Measurements from ENCODE around the gene TALDO1.

Gene TALDO1
- total RNA-seq: 26.1 to 39.9 (median 32.9) reads per million in 3 donors

- H3K27ac ChIP-seq (ENCODE audit: insufficient read depth, low read length, poor library complexity, severe bottlenecking): peak within 1 kb of the TSS; percentile 66
- peak; percentile 67 to 78 (median 73) for DNase-seq
- H3K4me3 ChIP-seq (ENCODE audit: insufficient read depth, low read depth, low read length, poor library complexity, severe bottlenecking): peak within 1 kb of the TSS; percentile 87
- H3K27me3 ChIP-seq (replicated peaks; ENCODE audit: control insufficient read depth, insufficient read depth, low read length, poor library complexity, severe bottlenecking): no peaks in the 10 kb centered on the region
- H3K9me3 ChIP-seq (ENCODE audit: control insufficient read depth, low read length): no peaks in the 10 kb centered on the region
- peaks cover 14% of the 10 kb centered on the region for H3K4me1 ChIP-seq (ENCODE audit: control insufficient read depth, insufficient read depth, low read length, poor library complexity, severe bottlenecking)
- H3K36me3 ChIP-seq (ENCODE audit: control insufficient read depth, insufficient read depth, low read length): peaks cover 3% of the 10 kb centered on the region
These were observed at the start of gene TALDO1 for GRCh38 chr11:747158-748006. TSS of gene TALDO1 (plus strand) at chr11:747464. CDS start at chr11:747482, 18 bp downstream.

- no peak overlapping the region for H3K4me3 ChIP-seq (ENCODE audit: insufficient read depth, low read depth, low read length, poor library complexity, severe bottlenecking)
- no peaks in the 10 kb centered on the region for H3K27me3 ChIP-seq (replicated peaks; ENCODE audit: control insufficient read depth, insufficient read depth, low read length, poor library complexity, severe bottlenecking)
- no peaks in the 10 kb centered on the region for H3K9me3 ChIP-seq (ENCODE audit: control insufficient read depth, low read length)
- H3K4me1 ChIP-seq (ENCODE audit: control insufficient read depth, insufficient read depth, low read length, poor library complexity, severe bottlenecking): peaks cover 21% of the 10 kb centered on the region
- H3K27ac ChIP-seq (ENCODE audit: insufficient read depth, low read length, poor library complexity, severe bottlenecking): no peak overlapping the region
- H3K36me3 ChIP-seq (ENCODE audit: control insufficient read depth, insufficient read depth, low read length): no peaks in the 10 kb centered on the region
- DNase-seq: no peak
These were observed 49.4 kb upstream of the TALDO1 start for GRCh38 chr11:697811-698311.

GRCh38 chr11:698493-699115, 48.7 kb upstream of the TALDO1 start:
- Histone ChIP-seq H3K27ac (ENCODE audit: insufficient read depth, low read length, poor library complexity, severe bottlenecking) (peak overlapping the region; percentile 11), H3K36me3 (ENCODE audit: control insufficient read depth, insufficient read depth, low read length) (no peaks in the 10 kb centered on the region), H3K27me3 (replicated peaks; ENCODE audit: control insufficient read depth, insufficient read depth, low read length, poor library complexity, severe bottlenecking) (no peaks in the 10 kb centered on the region), H3K9me3 (ENCODE audit: control insufficient read depth, low read length) (no peaks in the 10 kb centered on the region), H3K4me1 (ENCODE audit: control insufficient read depth, insufficient read depth, low read length, poor library complexity, severe bottlenecking) (peaks cover 16% of the 10 kb centered on the region), H3K4me3 (ENCODE audit: insufficient read depth, low read depth, low read length, poor library complexity, severe bottlenecking) (no peak overlapping the region)
- DNase-seq: no peak

GRCh38 chr11:699116-699508, 48.2 kb upstream of the TALDO1 start:
- Histone ChIP-seq H3K4me3 (ENCODE audit: insufficient read depth, low read depth, low read length, poor library complexity, severe bottlenecking) (no peak overlapping the region), H3K27me3 (replicated peaks; ENCODE audit: control insufficient read depth, insufficient read depth, low read length, poor library complexity, severe bottlenecking) (no peaks in the 10 kb centered on the region), H3K27ac (ENCODE audit: insufficient read depth, low read length, poor library complexity, severe bottlenecking) (no peak overlapping the region), H3K36me3 (ENCODE audit: control insufficient read depth, insufficient read depth, low read length) (no peaks in the 10 kb centered on the region), H3K9me3 (ENCODE audit: control insufficient read depth, low read length) (no peaks in the 10 kb centered on the region), H3K4me1 (ENCODE audit: control insufficient read depth, insufficient read depth, low read length, poor library complexity, severe bottlenecking) (peaks cover 10% of the 10 kb centered on the region)
- no peak for DNase-seq

- no peak overlapping the region for H3K4me3 ChIP-seq (ENCODE audit: insufficient read depth, low read depth, low read length, poor library complexity, severe bottlenecking)
- no peak overlapping the region for H3K27ac ChIP-seq (ENCODE audit: insufficient read depth, low read length, poor library complexity, severe bottlenecking)
- no peaks in the 10 kb centered on the region for H3K27me3 ChIP-seq (replicated peaks; ENCODE audit: control insufficient read depth, insufficient read depth, low read length, poor library complexity, severe bottlenecking)
- no peaks in the 10 kb centered on the region for H3K36me3 ChIP-seq (ENCODE audit: control insufficient read depth, insufficient read depth, low read length)
- no peak for DNase-seq
- H3K4me1 ChIP-seq (ENCODE audit: control insufficient read depth, insufficient read depth, low read length, poor library complexity, severe bottlenecking): peaks cover 9% of the 10 kb centered on the region
- H3K9me3 ChIP-seq (ENCODE audit: control insufficient read depth, low read length): no peaks in the 10 kb centered on the region
These were observed 47.5 kb upstream of the TALDO1 start for GRCh38 chr11:699753-700152.

- no peak overlapping the region for H3K27ac ChIP-seq (ENCODE audit: insufficient read depth, low read length, poor library complexity, severe bottlenecking)
- H3K4me3 ChIP-seq (ENCODE audit: insufficient read depth, low read depth, low read length, poor library complexity, severe bottlenecking): no peak overlapping the region
- no peak for DNase-seq
- H3K4me1 ChIP-seq (ENCODE audit: control insufficient read depth, insufficient read depth, low read length, poor library complexity, severe bottlenecking): peaks cover 14% of the 10 kb centered on the region
- no peaks in the 10 kb centered on the region for H3K9me3 ChIP-seq (ENCODE audit: control insufficient read depth, low read length)
- no peaks in the 10 kb centered on the region for H3K36me3 ChIP-seq (ENCODE audit: control insufficient read depth, insufficient read depth, low read length)
- peaks cover 9% of the 10 kb centered on the region for H3K27me3 ChIP-seq (replicated peaks; ENCODE audit: control insufficient read depth, insufficient read depth, low read length, poor library complexity, severe bottlenecking)
These were observed 45.4 kb upstream of the TALDO1 start for GRCh38 chr11:701741-702461.

- Histone ChIP-seq H3K36me3 (ENCODE audit: control insufficient read depth, insufficient read depth, low read length) (no peaks in the 10 kb centered on the region), H3K4me3 (ENCODE audit: insufficient read depth, low read depth, low read length, poor library complexity, severe bottlenecking) (no peak overlapping the region), H3K27me3 (replicated peaks; ENCODE audit: control insufficient read depth, insufficient read depth, low read length, poor library complexity, severe bottlenecking) (peaks cover 16% of the 10 kb centered on the region), H3K27ac (ENCODE audit: insufficient read depth, low read length, poor library complexity, severe bottlenecking) (no peak overlapping the region), H3K9me3 (ENCODE audit: control insufficient read depth, low read length) (no peaks in the 10 kb centered on the region), H3K4me1 (ENCODE audit: control insufficient read depth, insufficient read depth, low read length, poor library complexity, severe bottlenecking) (peaks cover 15% of the 10 kb centered on the region)
- DNase-seq: no peak
These were observed 44.5 kb upstream of the TALDO1 start for GRCh38 chr11:702462-703461.

- Histone ChIP-seq H3K27ac (ENCODE audit: insufficient read depth, low read length, poor library complexity, severe bottlenecking) (no peak overlapping the region), H3K9me3 (ENCODE audit: control insufficient read depth, low read length) (no peaks in the 10 kb centered on the region), H3K36me3 (ENCODE audit: control insufficient read depth, insufficient read depth, low read length) (no peaks in the 10 kb centered on the region), H3K4me1 (ENCODE audit: control insufficient read depth, insufficient read depth, low read length, poor library complexity, severe bottlenecking) (peaks cover 15% of the 10 kb centered on the region), H3K27me3 (replicated peaks; ENCODE audit: control insufficient read depth, insufficient read depth, low read length, poor library complexity, severe bottlenecking) (peaks cover 16% of the 10 kb centered on the region), H3K4me3 (ENCODE audit: insufficient read depth, low read depth, low read length, poor library complexity, severe bottlenecking) (no peak overlapping the region)
- DNase-seq: no peak
These were observed 43.8 kb upstream of the TALDO1 start for GRCh38 chr11:703506-703905.

GRCh38 chr11:704228-704674, 43.0 kb upstream of the TALDO1 start:
- DNase-seq: no peak
- Histone ChIP-seq H3K4me1 (ENCODE audit: control insufficient read depth, insufficient read depth, low read length, poor library complexity, severe bottlenecking) (peaks cover 15% of the 10 kb centered on the region), H3K9me3 (ENCODE audit: control insufficient read depth, low read length) (no peaks in the 10 kb centered on the region), H3K36me3 (ENCODE audit: control insufficient read depth, insufficient read depth, low read length) (no peaks in the 10 kb centered on the region), H3K27ac (ENCODE audit: insufficient read depth, low read length, poor library complexity, severe bottlenecking) (no peak overlapping the region), H3K4me3 (ENCODE audit: insufficient read depth, low read depth, low read length, poor library complexity, severe bottlenecking) (no peak overlapping the region), H3K27me3 (replicated peaks; ENCODE audit: control insufficient read depth, insufficient read depth, low read length, poor library complexity, severe bottlenecking) (peaks cover 16% of the 10 kb centered on the region)

Measured in effector memory CD4-positive, alpha-beta T cell (primary cell).